Measurements from ENCODE around the gene GZF1.

- TF ChIP-seq CTCF (IDR thresholded peaks at IDR 0.05) (no peak), EZH2phosphoT487 (IDR thresholded peaks at IDR 0.05) (no peak), EZH2 (IDR thresholded peaks at IDR 0.05) (no peak)
Observed at GRCh38 chr20:23369072-23369823, 7.3 kb downstream of the GZF1 start.

Measured in neural progenitor cell (in vitro differentiated cells).